ENCODE results near the gene PAPOLB. TPM values are rescaled to one million over a fixed set of nuclear protein-coding genes. Genes with fewer than 3 reads are reported as not detected.

The PAPOLB gene
- polyA plus RNA-seq (2011; rRNA removed) (not detected in 2 replicates), polyA plus RNA-seq (2017; fragmentation: RNase III; extraction: RNeasy Plus Mini Kit Qiagen cat#74134 plus additional on column Dnase treatment) (not detected in 3 replicates), polyA minus RNA-seq (2011; rRNA and poly(A)+ RNA removed) (0.05 and 0.08 TPM in 2 replicates)
- not detected in 2 replicates for polyA plus RNA-seq (2012; cell fraction: cytosol; rRNA removed)
- 0.04 and 0.05 TPM in 2 replicates for polyA plus RNA-seq (2012; cell fraction: nucleus; rRNA removed)

- H3K4me3 ChIP-seq: no peak within 1 kb of the TSS
- H3K4me1 ChIP-seq: no peaks in the 10 kb centered on the region
- H3K4me2 ChIP-seq: no peak within 1 kb of the TSS
- FAIRE-seq: no peak
- H3K9me3 ChIP-seq: no peaks in the 10 kb centered on the region
- ChIA-PET CTCF (interaction anchor here (0.9 kb wide), 1 partner anchor 12 kb away, joined by 6 read pairs; no protein-coding TSS in a partner anchor), POLR2A (no interaction called here)
- no peak within 1 kb of the TSS for H3K27ac ChIP-seq
- no peak for DNase-seq (ENCODE audit: low read depth in 1 of 2, low spot score in 1 of 2)
- 97% methylated on average over 33 of the region's 46 CpGs for WGBS (ENCODE audit: missing lambda C conversion rate)
- TF ChIP-seq FOSB (CRISPR knock-in tag; IDR thresholded peaks at IDR 0.05): no peak
- no peak for TF ChIP-seq BCL3 (IDR thresholded peaks at IDR 0.05)
- no peak for TF ChIP-seq SREBF2 (IDR thresholded peaks at IDR 0.05)
- TF ChIP-seq GATA3 (IDR thresholded peaks at IDR 0.05; ENCODE audit: borderline replicate concordance): no peak
- no peak for TF ChIP-seq POLR2AphosphoS2 (conservative IDR thresholded peaks at IDR 0.05; ENCODE audit: low read length)
- no peak for TF ChIP-seq ZSCAN20 (CRISPR knock-in tag; IDR thresholded peaks at IDR 0.05)
- no peak for TF ChIP-seq PBX3 (IDR thresholded peaks at IDR 0.05)
- TF ChIP-seq ATOH8 (CRISPR knock-in tag; IDR thresholded peaks at IDR 0.05; ENCODE audit: low read depth): no peak
- TF ChIP-seq SMC3 (IDR thresholded peaks at IDR 0.05): no peak
- no peak for TF ChIP-seq POLR2A (IDR thresholded peaks at IDR 0.05; ENCODE audit: low read length)
- no peak for TF ChIP-seq HDAC2 (IDR thresholded peaks at IDR 0.05)
- no peak for TF ChIP-seq CTCF (IDR thresholded peaks at IDR 0.05)
- no peak for TF ChIP-seq MYC (IDR thresholded peaks at IDR 0.05; ENCODE audit: borderline replicate concordance, low read length)
- no peak for TF ChIP-seq ELK1 (IDR thresholded peaks at IDR 0.05; ENCODE audit: low read depth, low read length)
- no peak for TF ChIP-seq CBX8 (IDR thresholded peaks at IDR 0.05)
- no peak for TF ChIP-seq MAX (IDR thresholded peaks at IDR 0.05)
- no peak for TF ChIP-seq JUNB (IDR thresholded peaks at IDR 0.05)
- no peak for ATAC-seq
Observed at GRCh38 chr7:4861673-4862072, at the start of gene PAPOLB. Gene PAPOLB (minus strand): TSS chr7:4862030. CDS start chr7:4861810, 220 bp downstream.

- no peaks in the 10 kb centered on the region for H3K9me3 ChIP-seq
- H3K4me3 ChIP-seq: no peak overlapping the region
- ATAC-seq (no peak), FAIRE-seq (no peak), DNase-seq (ENCODE audit: low read depth in 1 of 2, low spot score in 1 of 2) (no peak)
- WGBS (ENCODE audit: missing lambda C conversion rate): 61% methylated on average over 19 of the region's 20 CpGs
- CTCF ChIA-PET: interaction anchor here (0.9 kb wide), 1 partner anchor 113 kb away, joined by 3 read pairs; no protein-coding TSS in a partner anchor
- H3K4me1 ChIP-seq: no peaks in the 10 kb centered on the region
- TF ChIP-seq ELK1 (IDR thresholded peaks at IDR 0.05; ENCODE audit: low read depth, low read length): no peak
- no peak for TF ChIP-seq RNF2 (IDR thresholded peaks at IDR 0.05; ENCODE audit: borderline replicate concordance, low read depth)
- TF ChIP-seq RAD21 (conservative IDR thresholded peaks at IDR 0.05 in 1 of 2, IDR thresholded peaks at IDR 0.05 in 1 of 2): no peak
- no peak for TF ChIP-seq CEBPB (IDR thresholded peaks at IDR 0.05)
- no peak for TF ChIP-seq NFE2L2 (conservative IDR thresholded peaks at IDR 0.05; ENCODE audit: low read length)
- no peak for TF ChIP-seq PHF8 (IDR thresholded peaks at IDR 0.05; ENCODE audit: borderline replicate concordance, low read depth)
- no peak for TF ChIP-seq NR3C1 (IDR thresholded peaks at IDR 0.05)
- TF ChIP-seq HES2 (IDR thresholded peaks at IDR 0.05): no peak
- TF ChIP-seq BCL3 (IDR thresholded peaks at IDR 0.05): no peak
- H3K27ac ChIP-seq: no peak overlapping the region
- H3K4me2 ChIP-seq: no peak overlapping the region
- POLR2A ChIA-PET: no interaction called here
Observed at GRCh38 chr7:4911111-4911828, 49.4 kb upstream of the PAPOLB start.

Measured in A549 (cell line).